HepG2 (cell line): ENCODE measurements around the gene FIBP. TPM values are rescaled to one million over a fixed set of nuclear protein-coding genes. Genes with fewer than 3 reads are reported as not detected.
A peak's percentile ranks its signal among the peaks of the same experiment; 100 is the strongest.

ENCODE experiments used
- ATM ChIP-seq: fragments of 450-650 bp; IDR thresholded peaks from 2 replicates; pipeline ENCODE4 v1.7.1; 2017; ENCODE audit warnings: mild to moderate bottlenecking, borderline replicate concordance
- ELF4 ChIP-seq: sonication (generic); formaldehyde crosslinking; IDR thresholded peaks from 2 replicates; pipeline ENCODE4 v1.5.0; 2020; ENCODE audit warnings: missing genetic modification reagents, mild to moderate bottlenecking, moderate library complexity, borderline replicate concordance
- FLYWCH1 ChIP-seq: sonication (generic); formaldehyde crosslinking; IDR thresholded peaks from 2 replicates; pipeline ENCODE4 v1.8.1; 2023; ENCODE audit warnings: mild to moderate bottlenecking, missing genetic modification reagents
- HIVEP1 ChIP-seq: sonication (generic); formaldehyde crosslinking; IDR thresholded peaks from 2 replicates; pipeline ENCODE4 v1.4.0; 2020; ENCODE audit warnings: mild to moderate bottlenecking, missing genetic modification reagents
- NONO ChIP-seq, 2 experiments: fragments of 450-650 bp in 1 of 2; sonication (generic) in 1 of 2; formaldehyde crosslinking in 1 of 2; IDR thresholded peaks in 1 of 2; conservative IDR thresholded peaks in 1 of 2; 2 replicates each; pipeline versions ENCODE4 v1.6.1 to v1.8.0; 2017 to 2022; ENCODE audit warnings: mild to moderate bottlenecking in 1 of 2, missing genetic modification reagents in 1 of 2, moderate library complexity in 1 of 2
- TEAD2 ChIP-seq: sonication (generic); formaldehyde crosslinking; IDR thresholded peaks from 2 replicates; pipeline ENCODE4 v1.9.0; 2021; ENCODE audit warnings: missing genetic modification reagents
- ZBTB7B ChIP-seq: sonication (generic); formaldehyde crosslinking; IDR thresholded peaks from 2 replicates; pipeline ENCODE4 v1.4.0; 2020; ENCODE audit warnings: missing genetic modification reagents
- ZNF367 ChIP-seq: sonication (generic); formaldehyde crosslinking; IDR thresholded peaks from 2 replicates; pipeline ENCODE4 v1.4.0; 2020; ENCODE audit warnings: missing genetic modification reagents, borderline replicate concordance
- ZNF607 ChIP-seq: sonication (generic); formaldehyde crosslinking; IDR thresholded peaks from 2 replicates; pipeline ENCODE4 v1.5.1; 2020; ENCODE audit warnings: missing genetic modification reagents, mild to moderate bottlenecking, borderline replicate concordance
- ZNF768 ChIP-seq: sonication (generic); formaldehyde crosslinking; IDR thresholded peaks from 2 replicates; pipeline ENCODE4 v1.4.0; 2020; ENCODE audit warnings: missing genetic modification reagents
- polyA plus RNA-seq, 8 experiments: library from polyadenylated mRNA; depleted of rRNA in 3 of 8; stranded (reverse) in 7 of 8; unstranded in 1 of 8; fragments of >200 nt; fragmentation: Illumina TruSeq in 4 of 8; extraction: Trizol in 4 of 8; gene quantifications; 2 replicates each; pipeline versions ENCODE4 v1.2.1 to v1.2.3, GENCODE V29; 2011 to 2016; ENCODE audit warnings: low read depth in 4 of 8, missing spikeins in 1 of 8, mixed read lengths in 1 of 8; ENCODE audit not compliant: insufficient read depth in 1 of 8
- total RNA-seq, 5 experiments: library from RNA; depleted of rRNA; stranded (reverse); fragments of >200 nt; fragmentation: Illumina TruSeq; extraction: Trizol; gene quantifications; 2 replicates each; pipeline ENCODE4 v1.2.3, GENCODE V29; 2016; ENCODE audit warnings: low read depth in 1 of 5
- TF ChIP-seq, protein P1 (sequence below): sonication (generic); formaldehyde crosslinking; IDR thresholded peaks from 2 replicates; pipeline ENCODE4 v1.4.0; 2020; ENCODE audit warnings: missing genetic modification reagents, mild to moderate bottlenecking, borderline replicate concordance
- TF ChIP-seq, protein P2 (sequence below): sonication (generic); formaldehyde crosslinking; IDR thresholded peaks from 2 replicates; pipeline ENCODE4 v1.4.0; 2020; ENCODE audit warnings: missing genetic modification reagents
- TF ChIP-seq, protein P3 (sequence below): conservative IDR thresholded peaks from 2 replicates; pipeline ENCODE4 v1.6.1; 2018; ENCODE audit warnings: missing genetic modification reagents
- TF ChIP-seq, protein P4 (sequence below): sonication (generic); formaldehyde crosslinking; IDR thresholded peaks from 2 replicates; pipeline ENCODE4 v1.8.0; 2022; ENCODE audit warnings: missing genetic modification reagents, low read depth, mild to moderate bottlenecking, borderline replicate concordance
- TF ChIP-seq, protein P5 (sequence below): sonication (generic); formaldehyde crosslinking; IDR thresholded peaks from 2 replicates; pipeline ENCODE4; 2020; ENCODE audit warnings: missing genetic modification reagents, mild to moderate bottlenecking, borderline replicate concordance
- TF ChIP-seq, protein P6 (sequence below): sonication (generic); formaldehyde crosslinking; conservative IDR thresholded peaks from 2 replicates; pipeline ENCODE4 v1.4.0; 2020; ENCODE audit warnings: mild to moderate bottlenecking, missing genetic modification reagents, moderate library complexity

The FIBP gene
- total and polyA plus RNA-seq, 2 of the 13 experiments (the other 11 are each of a cell fraction or from before 2014, with no cell fraction given) = 42.9 to 62.1 TPM

DNA sequence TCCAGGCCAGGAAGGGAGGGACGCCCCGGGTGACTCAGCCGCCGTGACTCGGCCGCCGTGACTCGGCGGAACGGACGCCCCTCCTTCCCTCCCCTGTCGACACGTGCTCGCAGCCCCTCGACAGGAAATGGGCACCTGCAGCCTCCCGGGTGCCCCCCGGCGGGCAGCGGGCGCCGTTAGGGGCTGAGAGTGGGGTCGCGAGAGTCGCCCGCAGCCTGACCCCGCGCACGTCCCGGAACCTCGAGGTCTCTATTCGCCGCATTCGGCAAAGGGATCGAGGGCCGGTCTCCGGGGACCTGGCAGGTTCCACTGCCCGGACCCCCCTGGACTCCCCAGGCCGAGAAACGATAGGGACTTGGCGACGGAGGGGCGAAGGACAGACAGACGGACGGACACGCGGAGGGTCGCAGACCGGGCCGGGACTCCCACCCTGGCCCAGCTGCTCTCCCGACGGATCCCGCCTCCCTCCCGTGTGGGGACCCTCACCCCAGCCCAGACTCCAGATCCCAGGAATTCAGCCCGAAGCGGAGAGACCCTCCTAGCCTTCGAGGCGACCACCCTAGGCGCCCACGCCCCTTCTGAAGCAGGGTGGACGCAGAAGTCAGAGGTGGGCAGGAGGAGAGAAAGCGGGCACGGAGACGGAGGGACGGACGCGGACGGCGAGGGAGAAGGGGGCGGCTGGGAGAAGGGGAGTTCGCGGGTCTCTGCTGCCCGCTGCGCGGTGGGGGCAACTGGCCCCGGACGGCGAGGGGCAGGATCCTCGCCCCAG lies 11.3 kb upstream of the FIBP start (continued):
- TF ChIP-seq, protein P1, sequence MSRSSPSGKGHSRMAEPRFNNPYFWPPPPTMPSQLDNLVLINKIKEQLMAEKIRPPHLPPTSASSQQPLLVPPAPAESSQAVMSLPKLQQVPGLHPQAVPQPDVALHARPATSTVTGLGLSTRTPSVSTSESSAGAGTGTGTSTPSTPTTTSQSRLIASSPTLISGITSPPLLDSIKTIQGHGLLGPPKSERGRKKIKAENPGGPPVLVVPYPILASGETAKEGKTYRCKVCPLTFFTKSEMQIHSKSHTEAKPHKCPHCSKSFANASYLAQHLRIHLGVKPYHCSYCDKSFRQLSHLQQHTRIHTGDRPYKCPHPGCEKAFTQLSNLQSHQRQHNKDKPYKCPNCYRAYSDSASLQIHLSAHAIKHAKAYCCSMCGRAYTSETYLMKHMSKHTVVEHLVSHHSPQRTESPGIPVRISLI = no peak
- TF ChIP-seq NONO (IDR thresholded peaks at IDR 0.05) (no peak), NONO (CRISPR knock-in tag; conservative IDR thresholded peaks at IDR 0.05) (peak; percentile 60; the same call in 1 of the 2 replicates), ZNF367 (CRISPR knock-in tag) (no peak), HIVEP1 (peak; percentile 97; the same call in 1 of the 2 replicates), ZNF607 (CRISPR knock-in tag) (no peak; the same call in 1 of the 2 replicates), ZNF768 (CRISPR knock-in tag) (peak; percentile 52; the same call in 1 of the 2 replicates), FLYWCH1 (CRISPR knock-in tag) (no peak), ZBTB7B (CRISPR knock-in tag) (peak; percentile 97), ATM (no peak), ELF4 (CRISPR knock-in tag) (0 out of 2 replicates have a peak, but pooled peaks have one; percentile 48), TEAD2 (CRISPR knock-in tag) (no peak)
- TF ChIP-seq, protein P2, sequence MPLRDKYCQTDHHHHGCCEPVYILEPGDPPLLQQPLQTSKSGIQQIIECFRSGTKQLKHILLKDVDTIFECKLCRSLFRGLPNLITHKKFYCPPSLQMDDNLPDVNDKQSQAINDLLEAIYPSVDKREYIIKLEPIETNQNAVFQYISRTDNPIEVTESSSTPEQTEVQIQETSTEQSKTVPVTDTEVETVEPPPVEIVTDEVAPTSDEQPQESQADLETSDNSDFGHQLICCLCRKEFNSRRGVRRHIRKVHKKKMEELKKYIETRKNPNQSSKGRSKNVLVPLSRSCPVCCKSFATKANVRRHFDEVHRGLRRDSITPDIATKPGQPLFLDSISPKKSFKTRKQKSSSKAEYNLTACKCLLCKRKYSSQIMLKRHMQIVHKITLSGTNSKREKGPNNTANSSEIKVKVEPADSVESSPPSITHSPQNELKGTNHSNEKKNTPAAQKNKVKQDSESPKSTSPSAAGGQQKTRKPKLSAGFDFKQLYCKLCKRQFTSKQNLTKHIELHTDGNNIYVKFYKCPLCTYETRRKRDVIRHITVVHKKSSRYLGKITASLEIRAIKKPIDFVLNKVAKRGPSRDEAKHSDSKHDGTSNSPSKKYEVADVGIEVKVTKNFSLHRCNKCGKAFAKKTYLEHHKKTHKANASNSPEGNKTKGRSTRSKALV (CRISPR knock-in tag) = 0 out of 2 replicates have a peak, but pooled peaks have one; percentile 5
- TF ChIP-seq, protein P3, sequence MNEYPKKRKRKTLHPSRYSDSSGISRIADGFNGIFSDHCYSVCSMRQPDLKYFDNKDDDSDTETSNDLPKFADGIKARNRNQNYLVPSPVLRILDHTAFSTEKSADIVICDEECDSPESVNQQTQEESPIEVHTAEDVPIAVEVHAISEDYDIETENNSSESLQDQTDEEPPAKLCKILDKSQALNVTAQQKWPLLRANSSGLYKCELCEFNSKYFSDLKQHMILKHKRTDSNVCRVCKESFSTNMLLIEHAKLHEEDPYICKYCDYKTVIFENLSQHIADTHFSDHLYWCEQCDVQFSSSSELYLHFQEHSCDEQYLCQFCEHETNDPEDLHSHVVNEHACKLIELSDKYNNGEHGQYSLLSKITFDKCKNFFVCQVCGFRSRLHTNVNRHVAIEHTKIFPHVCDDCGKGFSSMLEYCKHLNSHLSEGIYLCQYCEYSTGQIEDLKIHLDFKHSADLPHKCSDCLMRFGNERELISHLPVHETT (CRISPR knock-in tag) = no peak
- TF ChIP-seq, protein P4, sequence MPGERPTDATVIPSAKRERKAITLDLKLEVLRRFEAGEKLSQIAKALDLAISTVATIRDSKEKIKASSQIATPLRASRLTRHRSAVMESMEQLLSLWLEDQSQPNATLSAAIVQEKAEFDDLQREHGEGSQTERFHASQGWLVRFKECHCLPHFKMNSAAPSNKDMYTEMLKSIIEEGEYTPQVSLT (CRISPR knock-in tag) = no peak; the same call in 1 of the 2 replicates
- TF ChIP-seq, protein P5, sequence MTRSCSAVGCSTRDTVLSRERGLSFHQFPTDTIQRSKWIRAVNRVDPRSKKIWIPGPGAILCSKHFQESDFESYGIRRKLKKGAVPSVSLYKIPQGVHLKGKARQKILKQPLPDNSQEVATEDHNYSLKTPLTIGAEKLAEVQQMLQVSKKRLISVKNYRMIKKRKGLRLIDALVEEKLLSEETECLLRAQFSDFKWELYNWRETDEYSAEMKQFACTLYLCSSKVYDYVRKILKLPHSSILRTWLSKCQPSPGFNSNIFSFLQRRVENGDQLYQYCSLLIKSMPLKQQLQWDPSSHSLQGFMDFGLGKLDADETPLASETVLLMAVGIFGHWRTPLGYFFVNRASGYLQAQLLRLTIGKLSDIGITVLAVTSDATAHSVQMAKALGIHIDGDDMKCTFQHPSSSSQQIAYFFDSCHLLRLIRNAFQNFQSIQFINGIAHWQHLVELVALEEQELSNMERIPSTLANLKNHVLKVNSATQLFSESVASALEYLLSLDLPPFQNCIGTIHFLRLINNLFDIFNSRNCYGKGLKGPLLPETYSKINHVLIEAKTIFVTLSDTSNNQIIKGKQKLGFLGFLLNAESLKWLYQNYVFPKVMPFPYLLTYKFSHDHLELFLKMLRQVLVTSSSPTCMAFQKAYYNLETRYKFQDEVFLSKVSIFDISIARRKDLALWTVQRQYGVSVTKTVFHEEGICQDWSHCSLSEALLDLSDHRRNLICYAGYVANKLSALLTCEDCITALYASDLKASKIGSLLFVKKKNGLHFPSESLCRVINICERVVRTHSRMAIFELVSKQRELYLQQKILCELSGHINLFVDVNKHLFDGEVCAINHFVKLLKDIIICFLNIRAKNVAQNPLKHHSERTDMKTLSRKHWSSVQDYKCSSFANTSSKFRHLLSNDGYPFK = no peak
- TF ChIP-seq, protein P6, sequence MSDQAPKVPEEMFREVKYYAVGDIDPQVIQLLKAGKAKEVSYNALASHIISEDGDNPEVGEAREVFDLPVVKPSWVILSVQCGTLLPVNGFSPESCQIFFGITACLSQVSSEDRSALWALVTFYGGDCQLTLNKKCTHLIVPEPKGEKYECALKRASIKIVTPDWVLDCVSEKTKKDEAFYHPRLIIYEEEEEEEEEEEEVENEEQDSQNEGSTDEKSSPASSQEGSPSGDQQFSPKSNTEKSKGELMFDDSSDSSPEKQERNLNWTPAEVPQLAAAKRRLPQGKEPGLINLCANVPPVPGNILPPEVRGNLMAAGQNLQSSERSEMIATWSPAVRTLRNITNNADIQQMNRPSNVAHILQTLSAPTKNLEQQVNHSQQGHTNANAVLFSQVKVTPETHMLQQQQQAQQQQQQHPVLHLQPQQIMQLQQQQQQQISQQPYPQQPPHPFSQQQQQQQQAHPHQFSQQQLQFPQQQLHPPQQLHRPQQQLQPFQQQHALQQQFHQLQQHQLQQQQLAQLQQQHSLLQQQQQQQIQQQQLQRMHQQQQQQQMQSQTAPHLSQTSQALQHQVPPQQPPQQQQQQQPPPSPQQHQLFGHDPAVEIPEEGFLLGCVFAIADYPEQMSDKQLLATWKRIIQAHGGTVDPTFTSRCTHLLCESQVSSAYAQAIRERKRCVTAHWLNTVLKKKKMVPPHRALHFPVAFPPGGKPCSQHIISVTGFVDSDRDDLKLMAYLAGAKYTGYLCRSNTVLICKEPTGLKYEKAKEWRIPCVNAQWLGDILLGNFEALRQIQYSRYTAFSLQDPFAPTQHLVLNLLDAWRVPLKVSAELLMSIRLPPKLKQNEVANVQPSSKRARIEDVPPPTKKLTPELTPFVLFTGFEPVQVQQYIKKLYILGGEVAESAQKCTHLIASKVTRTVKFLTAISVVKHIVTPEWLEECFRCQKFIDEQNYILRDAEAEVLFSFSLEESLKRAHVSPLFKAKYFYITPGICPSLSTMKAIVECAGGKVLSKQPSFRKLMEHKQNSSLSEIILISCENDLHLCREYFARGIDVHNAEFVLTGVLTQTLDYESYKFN (CRISPR knock-in tag) = no peak; the same call in 1 of the 2 replicates
